NCI-H748 (cell line): ENCODE data around the gene ITGA2.

Experiments
- DNase-seq: peaks from one replicate; lab custom pipeline; 2025; ENCODE audit not compliant: unreplicated experiment; lab: John Stamatoyannopoulos, UW

Gene ITGA2

GRCh38 chr5:52988335-52989024, 672 bp upstream of the ITGA2 start:
- peak; percentile 48 for DNase-seq

- peak; percentile 53 for DNase-seq
These were observed 802 bp downstream of the ITGA2 start for GRCh38 chr5:52989781-52990527.

GRCh38 chr5:52990528-52990925, 1.4 kb downstream of the ITGA2 start:
- DNase-seq: no peak

- DNase-seq: no peak
These were observed 4.2 kb downstream of the ITGA2 start for GRCh38 chr5:52993367-52993766.

- no peak for DNase-seq
These were observed 5.1 kb downstream of the ITGA2 start for GRCh38 chr5:52994266-52994665.

- no peak for DNase-seq
These were observed 5.9 kb downstream of the ITGA2 start for GRCh38 chr5:52995095-52995494.

GRCh38 chr5:52995914-52996313, 6.8 kb downstream of the ITGA2 start:
- no peak for DNase-seq

- DNase-seq: no peak
These were observed 7.8 kb downstream of the ITGA2 start for GRCh38 chr5:52996979-52997378.

- peak; percentile 69 for DNase-seq
These were observed 8.3 kb downstream of the ITGA2 start for GRCh38 chr5:52997424-52997823.

- DNase-seq: no peak
These were observed 9.6 kb downstream of the ITGA2 start for GRCh38 chr5:52998552-52999313.

- no peak for DNase-seq
These were observed 10.3 kb downstream of the ITGA2 start for GRCh38 chr5:52999344-52999949.

- DNase-seq: no peak
These were observed 12.4 kb downstream of the ITGA2 start for GRCh38 chr5:53001541-53001940.

- no peak for DNase-seq
These were observed 13.3 kb downstream of the ITGA2 start for GRCh38 chr5:53002491-53002890.

GRCh38 chr5:53003144-53003543, 14.0 kb downstream of the ITGA2 start:
- DNase-seq: no peak

GRCh38 chr5:53006911-53007890, 18.0 kb downstream of the ITGA2 start:
- DNase-seq: no peak

- DNase-seq: no peak
These were observed 19.6 kb downstream of the ITGA2 start for GRCh38 chr5:53008751-53009150.

- DNase-seq: no peak
These were observed 20.7 kb downstream of the ITGA2 start for GRCh38 chr5:53009816-53010215.

GRCh38 chr5:53010814-53011213, 21.7 kb downstream of the ITGA2 start:
- no peak for DNase-seq

GRCh38 chr5:53011233-53011632, 22.1 kb downstream of the ITGA2 start:
- peak; percentile 58 for DNase-seq

GRCh38 chr5:53013857-53014256, 24.7 kb downstream of the ITGA2 start:
- DNase-seq: no peak
